ENCODE results near the gene CLCA1.

The CLCA1 gene

GRCh38 chr1:86460998-86461397 is 7.7 kb upstream of the CLCA1 start:
- in situ Hi-C loops (cut with HindIII; ENCODE audit: low sequenced_read_pairs), result no loop called here

GRCh38 chr1:86461482-86461881 is 7.2 kb upstream of the CLCA1 start:
- in situ Hi-C loops (cut with HindIII; ENCODE audit: low sequenced_read_pairs), result no loop called here

GRCh38 chr1:86464819-86465218 is 3.9 kb upstream of the CLCA1 start:
- in situ Hi-C loops (cut with HindIII; ENCODE audit: low sequenced_read_pairs), result no loop called here

DNA sequence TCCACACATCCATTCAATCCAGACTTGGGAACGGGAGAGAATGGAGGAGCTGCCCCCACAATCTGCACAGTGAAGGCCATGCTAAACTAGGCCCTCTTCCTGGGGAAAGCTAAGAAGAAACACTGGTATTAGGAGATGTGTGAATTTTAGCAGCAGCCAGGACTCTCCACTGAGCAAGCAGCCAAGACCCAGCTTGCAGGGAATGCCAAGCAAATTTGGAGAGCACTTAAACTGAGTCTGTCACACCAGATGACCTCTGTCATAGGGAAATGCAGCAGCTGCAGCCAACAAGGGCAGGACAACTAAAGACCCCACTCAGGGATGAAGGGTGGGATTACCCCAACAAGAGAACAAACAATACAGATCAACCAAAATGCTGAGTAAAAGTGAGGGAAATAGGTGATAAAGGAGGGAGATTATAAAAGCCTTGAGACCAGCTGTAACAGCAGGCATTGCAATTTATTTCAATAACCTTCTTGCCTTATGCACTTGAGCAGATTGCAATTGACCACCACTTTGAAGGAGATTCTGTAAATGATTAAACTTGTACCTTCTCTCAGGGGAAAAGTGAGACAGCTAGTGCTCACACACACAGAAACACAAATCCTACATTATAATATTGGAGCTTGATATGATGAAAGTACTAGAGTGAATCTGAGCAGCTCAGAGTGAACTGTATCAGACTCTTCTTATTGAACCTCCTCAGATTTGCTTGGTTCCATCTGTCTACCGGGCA is 2.5 kb upstream of the CLCA1 start:
- in situ Hi-C loops (cut with HindIII; ENCODE audit: low sequenced_read_pairs), result no loop called here

GRCh38 chr1:86466986-86467385 is 1.7 kb upstream of the CLCA1 start:
- in situ Hi-C loops (cut with HindIII; ENCODE audit: low sequenced_read_pairs), result no loop called here

GRCh38 chr1:86470859-86471258 is 2.1 kb downstream of the CLCA1 start:
- in situ Hi-C loops (cut with HindIII; ENCODE audit: low sequenced_read_pairs), result no loop called here

GRCh38 chr1:86471291-86471690 is 2.6 kb downstream of the CLCA1 start:
- in situ Hi-C loops (cut with HindIII; ENCODE audit: low sequenced_read_pairs), result no loop called here

- in situ Hi-C loops (cut with HindIII; ENCODE audit: low sequenced_read_pairs), result no loop called here
Measured at GRCh38 chr1:86472152-86472551, 3.4 kb downstream of the CLCA1 start.

- in situ Hi-C loops (cut with HindIII; ENCODE audit: low sequenced_read_pairs), result no loop called here
Measured at GRCh38 chr1:86472767-86473166, 4.0 kb downstream of the CLCA1 start.

DNA sequence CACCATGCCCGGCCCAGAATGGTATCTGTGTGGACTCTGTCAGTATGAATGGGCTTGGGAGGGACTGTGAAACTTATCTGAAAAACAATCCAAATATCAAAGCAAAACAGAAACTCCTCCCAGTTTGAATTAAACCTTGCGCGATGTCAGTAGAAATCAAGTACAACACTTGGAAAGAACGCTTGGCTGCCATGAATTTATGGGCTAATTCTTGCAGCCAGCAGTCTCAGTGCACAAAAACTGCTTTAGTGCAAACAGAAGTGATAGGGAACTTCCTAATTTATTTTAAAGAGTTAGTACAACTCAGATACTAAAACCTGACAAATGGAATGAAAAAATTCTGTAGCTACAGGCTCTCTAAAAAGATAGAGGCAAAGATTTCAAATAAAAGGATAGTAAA is 8.5 kb downstream of the CLCA1 start:
- in situ Hi-C loops (cut with HindIII; ENCODE audit: low sequenced_read_pairs), result no loop called here

DNA sequence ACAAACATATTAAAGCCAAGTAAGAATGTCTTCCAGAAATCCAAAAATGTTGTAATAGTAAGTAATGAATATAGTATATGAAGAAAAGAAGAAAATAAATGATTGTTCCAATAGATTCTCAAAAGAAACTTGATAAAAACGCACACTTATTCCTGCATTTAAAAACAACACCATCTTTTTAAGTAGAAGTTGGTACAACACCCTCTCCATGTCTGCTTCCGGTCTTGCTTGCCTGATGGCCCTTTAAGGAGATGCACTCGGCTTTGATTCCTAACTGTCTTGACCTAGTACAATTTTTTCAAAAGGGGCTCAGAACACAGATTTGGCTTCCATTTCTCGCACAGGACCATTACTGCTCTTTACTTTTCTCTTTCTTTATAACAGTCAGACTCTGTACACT is 9.0 kb downstream of the CLCA1 start:
- in situ Hi-C loops (cut with HindIII; ENCODE audit: low sequenced_read_pairs), result no loop called here

DNA sequence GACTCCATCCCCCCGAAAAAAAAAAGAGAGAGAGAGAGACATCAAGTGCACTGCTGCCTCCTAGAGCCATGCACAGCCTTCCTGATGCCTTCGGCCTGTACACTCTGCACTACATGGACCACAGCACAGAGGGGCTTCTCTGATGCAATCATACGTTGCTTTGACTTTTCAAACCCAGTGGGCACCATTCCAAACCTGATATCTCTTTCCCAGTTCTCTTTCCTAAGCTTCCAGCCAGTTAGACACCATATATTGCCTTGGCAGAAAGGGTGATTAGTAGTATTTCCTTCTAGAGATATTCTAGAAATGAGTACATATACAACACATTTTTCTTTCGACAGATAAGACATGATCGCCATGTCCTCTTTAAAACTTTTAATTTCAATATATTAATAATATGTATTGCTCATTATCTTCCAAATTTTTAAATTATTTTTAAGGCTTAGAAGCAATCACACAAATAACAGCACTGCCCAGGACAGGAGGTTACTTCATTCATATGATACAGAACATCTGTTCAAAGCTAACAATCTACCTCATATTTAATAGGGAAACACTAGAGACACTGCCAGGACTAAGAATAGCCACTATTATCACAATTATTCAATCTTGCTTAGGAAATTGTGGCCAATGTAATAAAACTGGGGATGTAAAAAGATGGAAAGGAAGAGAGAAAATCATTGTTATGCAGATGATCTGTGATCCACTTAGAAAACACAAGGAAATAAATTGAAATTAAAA is 9.9 kb downstream of the CLCA1 start:
- in situ Hi-C loops (cut with HindIII; ENCODE audit: low sequenced_read_pairs), result no loop called here

- in situ Hi-C loops (cut with HindIII; ENCODE audit: low sequenced_read_pairs), result no loop called here
Measured at GRCh38 chr1:86481966-86482365, 13.2 kb downstream of the CLCA1 start.

- in situ Hi-C loops (cut with HindIII; ENCODE audit: low sequenced_read_pairs), result no loop called here
Measured at GRCh38 chr1:86487131-86487810, 18.5 kb downstream of the CLCA1 start.

DNA sequence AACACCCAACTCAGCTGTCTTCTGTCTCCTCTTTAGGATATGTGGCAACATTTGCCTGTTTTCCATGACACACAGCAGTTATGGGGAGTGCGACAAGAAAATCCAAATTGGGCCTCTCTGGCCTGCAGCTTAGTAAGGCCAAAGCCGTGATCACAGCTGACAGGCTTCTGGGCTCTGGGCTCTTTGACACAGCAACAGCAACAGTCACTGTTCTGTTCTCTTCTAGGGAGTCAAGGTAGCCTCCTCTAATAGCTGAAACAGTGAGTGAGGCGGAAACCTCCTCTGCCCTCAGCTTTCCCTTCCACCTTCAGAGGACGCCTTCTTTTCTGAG is 19.0 kb downstream of the CLCA1 start:
- in situ Hi-C loops (cut with HindIII; ENCODE audit: low sequenced_read_pairs), result no loop called here

DNA sequence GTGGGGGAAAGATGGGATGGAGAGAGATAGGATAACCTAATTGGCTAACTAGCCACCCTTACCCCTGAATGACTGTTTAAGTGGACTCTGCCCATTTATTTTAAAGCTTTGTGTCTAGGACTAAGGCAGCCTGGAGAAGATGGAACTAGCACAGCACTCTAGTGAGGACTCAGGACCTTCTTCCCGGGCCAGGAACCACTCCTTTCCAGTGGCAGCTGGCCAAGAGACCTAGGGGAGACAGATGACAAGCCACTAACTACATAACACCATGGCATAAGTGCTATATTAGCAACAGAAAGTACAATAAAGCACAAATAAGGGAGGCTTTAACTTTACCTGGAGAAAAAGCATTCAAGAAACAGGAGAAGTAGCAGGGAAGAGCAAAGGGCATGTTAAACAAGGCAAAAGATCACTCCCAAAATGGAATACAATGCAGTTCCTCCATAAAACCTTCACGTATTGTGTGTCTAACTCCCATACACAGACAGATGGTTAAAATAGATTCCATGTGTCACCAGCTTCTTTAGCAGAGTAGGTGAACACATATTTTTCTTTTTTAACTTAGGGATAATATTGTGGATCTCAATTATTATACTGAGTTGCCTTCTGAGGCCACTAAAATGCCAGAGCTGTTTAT is 20.6 kb downstream of the CLCA1 start:
- in situ Hi-C loops (cut with HindIII; ENCODE audit: low sequenced_read_pairs), result no loop called here

DNA sequence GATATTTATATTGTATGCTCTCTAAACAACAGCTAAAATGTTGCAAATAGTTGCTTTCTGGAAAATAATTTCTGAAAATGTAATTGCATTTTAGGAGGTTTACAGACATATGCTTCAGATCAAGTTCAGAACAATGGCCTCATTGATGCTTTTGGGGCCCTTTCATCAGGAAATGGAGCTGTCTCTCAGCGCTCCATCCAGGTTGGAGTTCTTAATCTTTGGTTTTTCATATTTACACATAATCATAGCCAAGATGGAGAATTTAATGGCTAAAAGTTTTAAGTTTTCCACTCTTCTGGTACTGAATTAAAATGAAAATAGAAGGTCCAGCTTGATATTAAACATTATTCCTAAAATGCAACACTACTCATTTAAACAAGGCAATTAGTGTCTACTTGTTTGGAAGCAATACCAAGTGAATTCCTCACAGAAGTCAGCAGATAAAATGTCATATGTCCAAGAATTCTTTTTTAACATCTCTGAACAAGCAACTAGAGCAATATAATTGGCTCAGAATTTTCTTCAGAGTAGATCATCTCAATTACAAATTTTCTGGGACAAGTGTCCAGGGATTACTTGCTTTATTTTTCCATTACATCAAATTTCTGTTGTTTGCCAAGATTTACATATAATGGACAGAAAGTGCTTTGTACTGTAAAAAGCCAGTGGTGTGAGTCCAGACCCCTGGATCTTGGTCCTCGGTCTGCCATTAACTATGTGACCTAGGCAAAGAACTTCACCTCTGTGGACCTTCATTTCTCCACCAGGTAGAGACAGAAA is 22.6 kb downstream of the CLCA1 start:
- in situ Hi-C loops (cut with HindIII; ENCODE audit: low sequenced_read_pairs), result no loop called here

DNA sequence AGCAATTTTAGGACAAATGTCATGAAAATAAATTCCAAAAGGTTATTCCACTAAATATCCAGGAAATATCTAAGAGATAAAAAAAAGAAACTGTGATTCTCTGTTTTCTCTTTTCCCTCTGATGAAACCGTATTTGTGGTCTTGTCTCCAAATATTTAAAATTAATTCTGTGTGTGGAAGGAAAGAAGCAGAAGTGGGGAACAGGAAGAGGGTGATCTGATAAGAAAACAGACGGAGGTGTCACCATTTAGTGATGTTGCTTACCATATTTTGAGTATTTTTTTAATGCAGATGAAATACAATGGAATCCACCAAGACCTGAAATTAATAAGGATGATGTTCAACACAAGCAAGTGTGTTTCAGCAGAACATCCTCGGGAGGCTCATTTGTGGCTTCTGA is 29.6 kb downstream of the CLCA1 start:
- in situ Hi-C loops (cut with HindIII; ENCODE audit: low sequenced_read_pairs), result no loop called here

DNA sequence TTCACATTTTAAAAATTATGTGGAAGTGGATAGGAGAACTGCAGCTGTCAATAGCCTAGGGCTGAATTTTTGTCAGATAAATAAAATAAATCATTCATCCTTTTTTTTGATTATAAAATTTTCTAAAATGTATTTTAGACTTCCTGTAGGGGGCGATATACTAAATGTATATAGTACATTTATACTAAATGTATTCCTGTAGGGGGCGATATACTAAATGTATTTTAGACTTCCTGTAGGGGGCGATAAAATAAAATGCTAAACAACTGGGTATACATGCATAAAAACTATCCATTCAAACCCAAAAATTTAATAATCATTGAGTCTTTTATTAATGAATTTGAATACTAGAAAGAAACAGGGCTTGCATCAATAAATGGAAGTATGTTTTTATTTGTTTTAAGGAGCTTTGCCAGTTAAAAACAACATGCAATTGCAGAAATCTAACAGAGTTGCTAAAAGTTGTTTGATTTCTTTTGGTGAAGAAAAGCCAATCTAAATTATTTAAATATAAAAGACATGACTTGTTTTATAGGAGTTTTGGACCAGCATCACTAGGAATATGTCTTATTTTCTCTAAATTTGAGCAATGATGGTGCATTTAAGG is 31.4 kb downstream of the CLCA1 start:
- in situ Hi-C loops (cut with HindIII; ENCODE audit: low sequenced_read_pairs), result no loop called here

DNA sequence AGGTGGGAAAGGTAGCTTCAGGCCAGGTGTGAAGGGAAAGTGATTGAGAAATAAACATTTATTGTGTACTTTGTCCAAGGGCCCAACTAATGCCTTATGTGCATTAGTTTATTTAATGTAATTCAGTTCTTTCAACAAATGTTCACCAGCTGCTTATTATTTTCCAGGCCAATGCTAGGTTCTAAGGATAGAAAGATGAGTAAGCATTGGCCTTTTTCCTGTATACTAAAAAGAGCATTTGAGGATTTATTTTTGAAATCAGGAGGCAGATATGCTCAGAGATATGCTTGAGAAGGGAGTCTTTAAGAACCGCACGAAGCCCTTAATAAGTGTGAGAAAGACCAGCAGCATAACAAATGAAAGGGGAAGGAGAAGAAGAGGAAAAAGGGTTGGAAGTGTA is 32.0 kb downstream of the CLCA1 start:
- in situ Hi-C loops (cut with HindIII; ENCODE audit: low sequenced_read_pairs), result no loop called here
